OCI-LY7 (cell line): ENCODE results near the gene RREB1.

Source experiments
- CTCF ChIP-seq: fragments of 200-600 bp; sonication (generic); conservative IDR thresholded peaks from 2 replicates; pipeline ENCODE4 v1.5.1; 2014; ENCODE audit warnings: mild to moderate bottlenecking, antibody characterized with exemption, low read length, moderate library complexity, mixed read lengths
- EZH2phosphoT487 ChIP-seq: fragments of 200-600 bp; sonication (generic); IDR thresholded peaks from 2 replicates; pipeline ENCODE4 v1.6.1; 2018; ENCODE audit warnings: low read depth, borderline replicate concordance, mild to moderate bottlenecking, mixed run types, antibody characterized with exemption, low read length, moderate library complexity, mixed read lengths

GRCh38 chr6:7136859-7137334 lies 29.1 kb downstream of the RREB1 start:
- no peak for TF ChIP-seq CTCF
- TF ChIP-seq EZH2phosphoT487, result no peak
